Left lobe of liver (tissue), 2 donors: ENCODE data around the gene GPC1. TPM values are rescaled to one million over a fixed set of nuclear protein-coding genes. Genes with fewer than 3 reads are reported as not detected.

ENCODE experiments used
- ATAC-seq: fragments of 200-7000 bp; cut with Tn5 transposase; one replicate; pipeline ENCODE4 v1.9.1; 2020; ENCODE audit warnings: mild to moderate bottlenecking, moderate library complexity
- DNase-seq: peaks from one replicate; pipeline ENCODE4 v3.0.0-alpha.2; 2020; ENCODE audit warnings: low spot score
- total RNA-seq: library from RNA; stranded (reverse); gene quantifications from one replicate; pipeline ENCODE4 v1.2.1, GENCODE V29; 2021
- donor health status: DM: no; HTN: no; CAD: no; lungs with moderate emphysema.
- donor health status: DM: no; HTN: yes; CAD: no.

The GPC1 gene
- total RNA-seq, 1 donor from 2014 or later: 29.4 TPM

GRCh38 chr2:240508832-240509545 lies 73.5 kb downstream of the GPC1 start:
- ATAC-seq (no peak), DNase-seq (peak; percentile 23)

DNA sequence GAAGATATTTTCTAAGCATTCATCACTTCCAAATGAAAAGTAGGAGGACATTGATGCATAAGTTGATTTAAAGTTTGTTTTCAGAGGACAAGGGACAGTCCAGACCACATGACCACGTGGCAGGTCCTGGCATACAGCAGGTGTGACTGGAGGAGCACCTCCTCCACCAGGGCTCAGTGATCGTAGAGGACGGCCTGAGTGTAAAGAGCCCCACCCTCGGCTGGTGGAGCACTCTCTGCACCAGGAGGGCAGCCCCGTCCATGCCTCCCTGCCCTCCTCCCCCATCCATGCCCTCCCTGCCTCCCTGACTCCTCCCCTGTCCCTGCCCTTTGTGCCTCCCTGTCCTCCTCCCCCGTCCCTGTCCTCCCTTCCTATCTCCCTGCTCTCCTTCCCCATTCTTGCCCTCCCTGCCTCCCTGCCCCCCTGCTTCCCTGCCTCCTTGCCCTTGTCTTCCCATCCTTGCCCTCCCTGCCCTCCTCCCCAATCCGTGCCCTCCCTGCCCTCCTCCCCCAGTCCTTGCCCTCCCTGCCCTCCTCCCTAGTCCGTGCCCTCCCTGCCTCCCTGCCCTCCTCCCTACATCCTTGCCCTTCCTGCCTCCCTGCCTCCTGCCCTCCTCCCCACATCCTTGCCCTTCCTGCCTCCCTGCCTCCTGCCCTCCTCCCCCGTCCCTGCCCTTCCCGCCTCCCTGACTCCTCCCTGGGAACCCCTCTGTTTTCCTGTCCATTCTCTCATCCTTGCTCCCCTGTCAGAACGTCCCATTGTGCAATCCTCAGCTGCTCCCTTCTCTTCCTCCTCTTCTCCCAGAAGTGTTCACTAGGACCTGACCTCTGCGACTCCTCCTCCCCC lies 74.4 kb downstream of the GPC1 start:
- no peak for ATAC-seq
- DNase-seq: peak; percentile 26

DNA sequence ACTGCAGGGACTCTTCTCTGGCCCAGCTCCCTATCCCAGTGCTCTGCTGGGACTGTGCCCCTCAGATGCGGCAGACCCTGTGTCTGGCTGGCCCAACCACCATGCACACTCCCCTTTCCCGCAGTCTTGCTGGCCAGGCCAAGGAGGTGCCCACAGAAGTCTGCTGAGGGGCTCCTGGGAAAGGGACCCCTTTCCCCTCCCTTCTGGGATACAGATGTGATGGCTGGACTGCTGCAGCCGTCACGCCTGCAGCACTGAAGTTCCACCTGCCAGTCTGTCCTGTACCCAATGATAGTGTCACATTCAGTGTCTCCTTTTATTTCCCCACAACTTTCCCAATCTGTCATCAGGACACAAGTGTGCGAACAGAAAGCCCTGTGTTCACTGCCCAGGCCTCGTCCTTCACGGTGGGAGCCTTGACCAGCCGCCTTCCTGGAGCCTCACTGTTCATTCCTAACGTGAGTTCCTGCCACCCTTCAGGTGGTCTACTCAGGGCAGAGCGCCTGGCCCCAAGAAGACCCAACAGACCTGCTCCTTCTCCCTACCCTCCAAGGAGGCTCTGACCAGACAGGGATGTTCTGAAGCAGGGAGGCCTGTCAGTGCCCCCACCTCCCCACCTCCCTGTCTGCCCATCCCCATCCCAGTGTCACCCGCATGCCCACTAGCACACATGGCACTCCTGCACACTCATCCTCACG lies 75.2 kb downstream of the GPC1 start:
- peak; percentile 34 for DNase-seq

GRCh38 chr2:240511351-240512108 lies 76.1 kb downstream of the GPC1 start:
- DNase-seq (peak; percentile 41), ATAC-seq (no peak)

More for the DNA sequence above, 75.2 kb downstream of the GPC1 start:
- no peak for ATAC-seq

- ATAC-seq: no peak
- peak; percentile 30 for DNase-seq
Measured at GRCh38 chr2:240512109-240512485, 76.6 kb downstream of the GPC1 start.

DNA sequence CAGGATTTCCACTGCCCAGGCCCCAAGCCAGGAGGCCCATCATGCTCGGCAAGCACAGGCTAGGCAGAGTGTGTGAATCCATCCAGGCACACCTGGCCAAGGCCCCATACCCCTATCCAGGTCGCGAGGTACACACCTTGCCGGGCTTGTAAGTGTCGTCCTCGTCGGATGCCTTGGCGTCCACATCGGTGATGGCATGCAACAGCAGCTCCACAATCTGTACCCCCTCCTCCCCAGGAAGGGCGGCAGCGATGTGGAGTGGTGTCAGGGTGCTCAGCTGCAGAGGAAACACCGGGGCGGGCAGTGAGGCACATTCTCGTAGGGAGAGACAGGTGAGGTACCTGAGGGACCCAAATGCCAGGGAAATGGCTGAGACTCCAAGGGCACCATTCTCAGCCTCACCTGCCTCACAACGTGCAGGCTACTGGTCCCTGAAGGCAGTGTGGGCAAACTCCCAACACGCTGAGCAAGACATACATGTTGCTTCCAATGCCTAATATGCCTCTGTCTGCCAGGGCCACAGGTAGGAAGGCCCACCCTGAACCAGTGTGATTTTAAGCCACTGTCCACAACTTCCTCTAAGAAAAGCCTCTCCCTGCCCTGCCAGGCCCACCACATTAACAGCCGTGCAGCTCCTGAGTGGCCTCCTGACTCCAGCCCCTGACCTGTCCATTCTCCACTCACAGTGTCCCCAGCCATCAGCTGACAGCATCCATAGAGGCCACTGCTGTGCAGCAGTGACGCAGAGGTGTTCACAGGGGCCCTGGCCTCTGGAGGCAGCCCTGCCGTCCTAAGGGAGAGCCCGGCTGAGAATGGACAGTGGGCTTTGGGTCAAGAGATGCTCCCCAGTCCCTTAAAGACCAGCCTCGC lies 77.4 kb downstream of the GPC1 start:
- peak; percentile 38 for DNase-seq
- ATAC-seq: no peak

- ATAC-seq (peak; percentile 93), DNase-seq (peak; percentile 68)
Measured at GRCh38 chr2:240513549-240514287, 78.3 kb downstream of the GPC1 start.

DNA sequence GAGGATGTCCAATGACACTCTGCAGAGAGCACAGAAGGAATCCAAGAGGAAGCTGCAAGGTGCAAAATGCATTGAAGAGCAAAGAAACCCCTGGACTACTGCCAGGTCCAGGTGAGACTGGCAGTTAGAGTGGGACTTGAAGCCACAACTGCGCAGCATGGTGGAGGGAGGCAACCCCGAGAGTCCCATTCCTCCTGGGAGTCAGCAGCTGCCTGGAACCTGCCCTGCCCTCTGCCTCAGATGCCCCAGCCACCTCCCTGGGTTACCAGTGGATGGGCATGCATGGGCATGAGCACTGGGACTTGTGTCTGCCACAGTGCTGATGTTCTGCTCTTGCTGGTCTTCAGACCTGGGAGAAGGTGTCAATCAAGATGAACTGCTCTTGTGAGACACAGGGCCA lies 79.2 kb downstream of the GPC1 start:
- no peak for ATAC-seq

GRCh38 chr2:240517342-240517741 lies 81.9 kb downstream of the GPC1 start:
- no peak for DNase-seq
- no peak for ATAC-seq

More for the DNA sequence above, 79.2 kb downstream of the GPC1 start:
- DNase-seq: peak; percentile 42

Other genes with a start within 250 kb of the GPC1 start
- 13.1 TPM for gene ANKMY1, start 122.3 kb downstream of the GPC1 start, total RNA-seq
- 2.0 TPM for gene DUSP28, start 124.7 kb downstream of the GPC1 start, total RNA-seq
- 40.6 TPM for gene RNPEPL1, start 132.8 kb downstream of the GPC1 start, total RNA-seq
- 13.7 TPM for gene CAPN10, start 151.1 kb downstream of the GPC1 start, total RNA-seq
- gene GPR35, start 189.8 kb downstream of the GPC1 start, total RNA-seq: 0.53 TPM
- not detected for gene AQP12B, start 247.2 kb downstream of the GPC1 start, total RNA-seq